BLaER1 (cell line): ENCODE results near the gene NEU1.
A peak's percentile ranks its signal among the peaks of the same experiment; 100 is the strongest.
"Not testable (repeated sequence)": the region's sequence is repeated elsewhere in the genome, so short reads cannot be mapped to it uniquely, and the experiment has no call there.

Experiments used
- H3K27ac ChIP-seq: shearing (Covaris generic); formaldehyde crosslinking; 2 replicates; pipeline ENCODE4 v1.8.1; 2022
- H3K27me3 ChIP-seq: shearing (Covaris generic); formaldehyde crosslinking; 2 replicates; pipeline ENCODE4 v1.8.1; 2022
- H3K36me3 ChIP-seq: shearing (Covaris generic); formaldehyde crosslinking; 2 replicates; pipeline ENCODE4 v1.8.1; 2022
- H3K4me1 ChIP-seq: shearing (Covaris generic); formaldehyde crosslinking; 2 replicates; pipeline ENCODE4 v1.8.1; 2022
- H3K4me2 ChIP-seq: shearing (Covaris generic); formaldehyde crosslinking; 2 replicates; pipeline ENCODE4 v1.8.1; 2022
- H3K4me3 ChIP-seq: shearing (Covaris generic); formaldehyde crosslinking; 2 replicates; pipeline ENCODE4 v1.8.1; 2022
- H3K9ac ChIP-seq: shearing (Covaris generic); formaldehyde crosslinking; 2 replicates; pipeline ENCODE4 v1.8.1; 2022
- H3K9me3 ChIP-seq: shearing (Covaris generic); formaldehyde crosslinking; 2 replicates; pipeline ENCODE4 v1.8.1; 2022
- H4K20me1 ChIP-seq: shearing (Covaris generic); formaldehyde crosslinking; 2 replicates; pipeline ENCODE4 v1.8.1; 2022
- Cebpa-rat ChIP-seq: shearing (Covaris generic); IDR thresholded peaks from 2 replicates; pipeline ENCODE4 v1.8.1; 2022

Gene NEU1

DNA sequence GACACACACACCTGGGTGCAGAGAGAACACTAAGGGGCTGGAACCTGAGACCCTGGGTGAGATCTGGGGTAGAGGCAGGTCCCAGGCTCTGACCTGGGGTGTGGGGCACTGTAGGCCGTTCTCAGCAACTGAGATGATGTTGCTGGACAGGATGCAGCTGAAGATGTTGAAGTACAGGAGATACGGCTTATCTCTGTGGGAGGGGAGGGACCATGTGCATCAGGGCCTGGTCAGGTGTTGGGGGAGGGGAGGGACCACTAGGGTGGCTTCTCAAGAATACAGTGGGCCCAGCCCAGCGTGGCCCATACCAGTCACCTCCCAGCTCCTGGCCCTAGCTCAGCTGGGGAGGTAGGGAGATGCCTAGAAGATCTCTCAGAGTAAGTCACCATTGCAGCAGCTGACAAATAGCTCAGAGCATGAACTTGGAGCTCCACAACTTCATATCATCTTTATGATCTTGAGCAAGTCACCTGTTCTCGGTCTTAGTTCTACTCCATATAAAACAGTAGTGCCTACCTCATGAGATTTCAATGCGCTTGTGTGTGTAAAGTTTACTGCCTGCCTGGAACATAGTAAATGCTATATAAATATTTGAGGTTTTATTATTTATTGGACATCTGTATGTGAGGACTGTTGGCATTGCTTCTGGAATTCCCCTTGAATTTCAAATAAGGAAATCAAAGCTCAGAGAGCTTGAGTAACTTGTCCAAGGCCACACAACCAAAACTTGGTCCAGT, 12.4 kb upstream of the NEU1 start:
- no peak overlapping the region for H3K4me3 ChIP-seq
- H4K20me1 ChIP-seq, result no peaks in the 10 kb centered on the region
- no peak for TF ChIP-seq Cebpa-rat
- no peak overlapping the region for H3K9ac ChIP-seq
- peaks cover 26% of the 10 kb centered on the region for H3K4me1 ChIP-seq
- no peaks in the 10 kb centered on the region for H3K27me3 ChIP-seq
- no peaks in the 10 kb centered on the region for H3K9me3 ChIP-seq
- H3K4me2 ChIP-seq, result no peak overlapping the region
- H3K36me3 ChIP-seq, result peaks cover 10% of the 10 kb centered on the region
- no peak overlapping the region for H3K27ac ChIP-seq

DNA sequence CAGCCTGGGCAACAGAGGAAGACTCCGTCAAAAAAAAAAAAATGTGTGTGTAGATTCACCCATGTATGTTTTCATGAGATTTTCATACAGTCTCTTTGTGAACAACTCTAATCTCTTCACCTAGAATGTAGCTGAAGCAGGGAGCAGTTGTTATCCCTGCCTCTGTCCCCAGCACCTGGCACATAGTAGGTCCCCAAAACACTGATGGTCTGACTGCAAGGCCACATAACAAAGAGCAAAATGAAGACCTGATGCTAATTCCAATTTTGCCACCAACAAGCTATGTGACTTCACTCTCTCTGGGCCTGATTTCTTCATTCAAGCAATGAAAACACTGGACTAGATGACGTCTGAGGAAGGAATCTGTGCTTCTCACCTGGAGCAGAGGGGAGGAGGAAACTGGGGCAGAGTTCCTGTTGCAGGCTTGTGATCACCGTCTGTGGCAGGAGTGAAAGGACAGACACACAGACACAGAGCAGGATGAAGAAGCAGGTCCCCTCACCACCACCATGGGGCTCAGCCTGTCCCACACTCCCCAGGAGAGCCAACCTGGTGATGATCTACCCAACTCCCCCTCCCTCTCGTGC, 11.6 kb upstream of the NEU1 start:
- no peak for TF ChIP-seq Cebpa-rat
- Histone ChIP-seq H3K36me3 (peaks cover 2% of the 10 kb centered on the region; the same call in 1 of the 2 replicates), H3K9ac (no peak overlapping the region), H3K4me3 (no peak overlapping the region), H3K4me2 (no peak overlapping the region), H3K4me1 (peaks cover 34% of the 10 kb centered on the region), H3K27me3 (no peaks in the 10 kb centered on the region), H3K27ac (no peak overlapping the region), H4K20me1 (no peaks in the 10 kb centered on the region), H3K9me3 (no peaks in the 10 kb centered on the region)

DNA sequence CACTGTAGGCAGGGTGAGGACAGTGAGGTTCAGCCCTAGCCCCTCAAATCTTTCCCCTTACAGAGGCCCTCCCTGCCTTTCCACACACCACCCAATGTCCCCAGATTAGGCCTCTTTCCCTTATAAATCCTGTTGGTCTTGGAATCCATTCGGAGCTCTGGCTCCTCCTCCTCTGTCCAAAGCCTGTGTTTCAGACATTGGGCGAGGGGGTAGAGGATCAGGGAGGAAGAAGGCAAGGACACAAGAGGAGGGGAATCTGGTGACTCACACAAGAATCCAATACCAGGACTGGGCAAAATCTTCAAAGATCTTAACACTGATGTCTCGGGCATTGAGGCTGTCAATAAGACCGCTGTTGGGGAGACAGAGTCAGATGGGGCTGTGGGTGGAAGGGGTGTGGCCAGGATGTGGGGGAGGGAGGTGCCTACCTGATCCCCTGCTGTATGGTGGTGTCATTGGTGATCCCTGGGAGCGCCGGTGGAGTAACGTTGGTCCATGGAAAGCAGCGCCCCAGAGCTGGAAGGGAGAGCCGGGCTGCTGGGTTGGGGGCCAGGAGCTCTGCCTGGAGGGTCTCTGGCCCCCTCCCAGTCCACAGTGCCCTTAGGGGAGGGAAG, 8.5 kb upstream of the NEU1 start:
- peaks cover 44% of the 10 kb centered on the region for H3K4me1 ChIP-seq
- no peaks in the 10 kb centered on the region for H3K27me3 ChIP-seq
- H3K27ac ChIP-seq, result peak overlapping the region; percentile 19; the same call in 1 of the 2 replicates
- H3K36me3 ChIP-seq, result no peaks in the 10 kb centered on the region
- H4K20me1 ChIP-seq, result no peaks in the 10 kb centered on the region
- no peaks in the 10 kb centered on the region for H3K9me3 ChIP-seq
- H3K9ac ChIP-seq, result no peak overlapping the region
- no peak for TF ChIP-seq Cebpa-rat
- no peak overlapping the region for H3K4me3 ChIP-seq
- H3K4me2 ChIP-seq, result peak overlapping the region; percentile 60

DNA sequence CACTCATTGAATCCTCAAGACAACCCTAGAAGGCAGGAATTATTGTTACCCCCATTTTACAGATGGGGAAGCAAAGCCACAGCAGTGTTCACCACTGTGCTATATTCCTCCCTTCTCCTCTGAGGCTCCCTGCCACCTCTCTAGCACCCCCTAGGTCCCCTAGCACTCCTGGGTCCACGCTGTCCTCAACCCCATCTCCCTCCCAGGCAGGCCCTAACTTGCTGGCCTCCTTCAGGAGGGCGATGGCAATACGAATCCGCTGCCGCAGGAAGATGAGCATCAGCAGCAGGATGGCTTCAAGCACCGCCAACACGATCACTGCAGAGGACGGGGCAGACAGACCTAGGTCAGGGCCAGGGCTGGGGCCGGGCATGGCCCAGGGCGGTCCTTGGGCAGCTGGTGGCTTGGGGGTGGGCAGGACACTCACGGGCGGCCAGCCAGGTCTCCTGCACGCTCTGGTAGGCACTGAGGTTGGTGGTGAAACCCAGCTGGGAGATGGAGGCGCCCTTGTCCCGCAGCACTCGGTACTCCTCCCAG, 7.8 kb upstream of the NEU1 start:
- Histone ChIP-seq H3K9me3 (no peaks in the 10 kb centered on the region), H4K20me1 (no peaks in the 10 kb centered on the region), H3K4me2 (peak overlapping the region; percentile 60), H3K27me3 (no peaks in the 10 kb centered on the region), H3K36me3 (no peaks in the 10 kb centered on the region), H3K9ac (no peak overlapping the region), H3K27ac (peak overlapping the region; percentile 19; the same call in 1 of the 2 replicates), H3K4me1 (peaks cover 51% of the 10 kb centered on the region), H3K4me3 (no peak overlapping the region)
- TF ChIP-seq Cebpa-rat, result no peak

DNA sequence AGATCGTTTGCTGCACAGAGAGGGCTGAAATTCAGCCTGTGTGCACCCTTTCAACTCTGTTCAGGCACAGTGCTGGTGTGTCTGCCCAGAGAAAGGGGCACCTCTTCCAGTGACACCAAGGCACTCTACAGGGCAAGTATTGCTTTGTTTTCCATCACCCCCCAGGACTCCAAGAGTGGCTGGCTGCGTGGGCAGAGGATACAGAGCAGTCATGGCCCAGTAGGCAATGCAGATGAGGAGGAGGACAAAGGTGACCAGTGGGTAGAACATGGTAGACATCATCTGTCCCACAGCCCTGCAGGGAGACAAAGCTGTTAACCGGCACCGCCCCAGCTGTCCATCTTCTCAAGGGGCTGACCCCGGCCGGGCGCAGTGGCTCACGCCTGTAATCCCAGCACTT, 6.7 kb upstream of the NEU1 start:
- peaks cover 54% of the 10 kb centered on the region for H3K4me1 ChIP-seq

DNA sequence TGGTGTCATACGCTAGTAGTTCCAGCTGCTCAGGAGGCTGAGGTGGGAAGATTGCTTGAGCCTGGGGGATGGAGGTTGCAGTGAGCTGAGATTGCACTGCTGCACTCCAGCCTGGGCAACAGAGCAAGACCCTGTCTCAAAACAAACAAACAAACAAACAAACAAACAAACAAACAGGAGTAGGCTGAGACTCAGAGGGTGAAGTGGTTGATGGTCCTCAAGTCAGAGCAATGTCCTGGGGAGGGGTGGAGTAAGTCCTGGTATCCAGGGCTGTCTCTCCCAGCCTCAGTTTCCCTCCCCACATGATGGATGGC, 6.0 kb upstream of the NEU1 start:
- peaks cover 53% of the 10 kb centered on the region for H3K4me1 ChIP-seq
- H3K9me3 ChIP-seq, H4K20me1 ChIP-seq, H3K27me3 ChIP-seq, H3K9ac ChIP-seq, H3K36me3 ChIP-seq, H3K27ac ChIP-seq, H3K4me3 ChIP-seq: not testable (repeated sequence)
- peak overlapping the region; percentile 60; the same call in 1 of the 2 replicates for H3K4me2 ChIP-seq

More for the DNA sequence above, 6.7 kb upstream of the NEU1 start:
- TF ChIP-seq Cebpa-rat, result no peak
- peak overlapping the region; percentile 60 for H3K4me2 ChIP-seq
- H3K9ac ChIP-seq, result no peak overlapping the region
- no peak overlapping the region for H3K27ac ChIP-seq
- no peak overlapping the region for H3K4me3 ChIP-seq
- no peaks in the 10 kb centered on the region for H4K20me1 ChIP-seq
- H3K9me3 ChIP-seq, result no peaks in the 10 kb centered on the region
- H3K36me3 ChIP-seq, result no peaks in the 10 kb centered on the region
- no peaks in the 10 kb centered on the region for H3K27me3 ChIP-seq

DNA sequence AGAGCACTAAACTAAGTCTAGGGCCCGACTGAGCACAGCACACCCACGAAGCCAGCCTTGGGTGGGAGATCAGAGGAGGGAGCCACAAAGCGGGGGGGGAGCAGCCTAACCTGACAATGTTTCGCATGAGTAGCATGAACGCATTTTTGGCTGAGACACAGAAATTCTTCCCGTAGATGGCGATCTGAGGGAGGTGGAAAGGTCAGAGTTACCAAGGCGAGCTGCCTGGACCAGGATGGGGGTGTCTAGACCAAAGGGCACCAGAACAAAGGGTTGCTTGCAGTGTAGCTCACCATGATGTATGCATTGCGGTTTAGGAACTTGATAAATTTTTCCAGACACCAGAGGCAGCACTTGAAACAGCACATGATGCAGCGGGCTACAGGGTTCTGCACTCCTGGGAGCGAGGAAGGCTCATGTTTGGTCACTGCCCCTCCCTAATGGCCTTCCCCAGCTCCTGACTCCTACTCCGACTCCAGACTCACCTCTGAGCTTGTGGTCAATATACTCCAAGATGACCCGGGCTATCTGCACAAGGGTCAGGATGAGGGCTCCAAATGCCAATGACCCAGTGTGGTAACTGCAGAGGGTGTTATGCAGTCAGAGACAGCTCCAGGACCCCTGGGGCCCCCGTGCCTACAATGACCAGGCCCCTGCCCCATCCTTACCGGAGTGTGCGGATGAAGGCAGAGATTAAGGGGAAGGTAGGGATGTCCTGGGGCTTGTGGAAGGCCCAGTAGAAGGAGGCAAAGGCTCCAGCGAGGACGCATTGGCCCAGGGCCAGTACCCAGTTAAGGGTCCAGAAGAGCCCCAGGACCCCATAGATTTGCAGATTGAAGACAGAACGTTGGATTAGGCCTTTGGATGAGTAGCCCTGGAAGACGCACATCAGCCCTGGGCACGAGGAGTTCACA, 2.8 kb upstream of the NEU1 start:
- Histone ChIP-seq H4K20me1 (no peaks in the 10 kb centered on the region), H3K4me3 (no peak overlapping the region), H3K4me1 (peaks cover 59% of the 10 kb centered on the region), H3K4me2 (peak overlapping the region; percentile 92), H3K27ac (0 out of 2 replicates have a peak overlapping the region, but pooled peaks have one; percentile 84), H3K9ac (peak overlapping the region; percentile 82), H3K36me3 (peaks cover 3% of the 10 kb centered on the region; the same call in 1 of the 2 replicates), H3K9me3 (no peaks in the 10 kb centered on the region), H3K27me3 (no peaks in the 10 kb centered on the region)
- TF ChIP-seq Cebpa-rat, result no peak

DNA sequence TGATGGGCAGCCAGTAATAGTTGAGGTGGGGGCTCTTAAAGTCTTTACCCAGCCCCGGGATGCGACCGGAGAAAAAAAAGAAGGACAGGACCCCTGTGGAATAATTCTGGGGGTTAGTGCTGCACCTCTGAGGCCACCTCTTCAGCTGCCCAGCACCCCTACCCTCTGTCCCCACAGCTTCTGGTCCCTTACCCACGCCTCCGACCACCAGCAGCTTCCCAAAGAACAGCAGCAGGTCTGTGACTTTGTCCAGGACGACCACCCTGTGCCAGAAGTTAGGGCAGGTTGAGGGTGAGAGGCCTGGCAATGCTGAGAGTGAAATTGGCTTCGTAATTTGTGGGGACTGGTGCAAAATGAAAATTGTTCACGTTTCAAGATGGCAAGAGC, 2.2 kb upstream of the NEU1 start:
- Histone ChIP-seq H4K20me1 (no peaks in the 10 kb centered on the region), H3K36me3 (peaks cover 10% of the 10 kb centered on the region), H3K9me3 (no peaks in the 10 kb centered on the region), H3K4me2 (peak overlapping the region; percentile 92), H3K27me3 (no peaks in the 10 kb centered on the region), H3K4me1 (peaks cover 53% of the 10 kb centered on the region), H3K27ac (peak overlapping the region; percentile 84), H3K9ac (peak overlapping the region; percentile 82), H3K4me3 (peak overlapping the region; percentile 79; the same call in 1 of the 2 replicates)
- no peak for TF ChIP-seq Cebpa-rat

DNA sequence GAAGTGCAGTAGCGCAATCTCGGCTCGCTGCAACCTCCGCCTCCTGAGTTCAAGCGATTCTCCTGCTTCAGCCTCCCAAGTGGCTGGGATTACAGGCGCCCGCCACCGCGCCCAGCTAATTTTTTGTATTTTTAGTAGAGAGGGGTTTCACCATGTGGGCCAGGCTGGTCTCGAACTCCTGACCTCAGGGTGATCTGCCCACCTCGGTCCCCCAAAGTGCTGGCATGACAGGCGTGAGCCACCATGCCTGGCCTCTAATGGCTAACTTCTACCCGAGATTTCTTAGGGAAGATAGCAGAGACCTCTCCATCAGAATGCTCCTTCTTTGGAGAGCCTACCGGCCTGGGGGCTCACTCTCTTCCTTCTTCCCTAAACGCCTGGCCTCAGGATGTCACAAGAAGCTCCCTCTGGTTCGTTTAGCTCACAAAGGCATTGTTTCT, 1.5 kb upstream of the NEU1 start:
- not testable (repeated sequence) for H3K9me3 ChIP-seq, H3K27me3 ChIP-seq, H4K20me1 ChIP-seq
- Histone ChIP-seq H3K36me3 (peaks cover 16% of the 10 kb centered on the region), H3K4me2 (peak overlapping the region; percentile 92), H3K9ac (peak overlapping the region; percentile 82), H3K27ac (peak overlapping the region; percentile 84), H3K4me1 (peaks cover 46% of the 10 kb centered on the region), H3K4me3 (peak overlapping the region; percentile 79)
